NCI-H82 (cell line): ENCODE measurements around the gene TMX1.

Experiments used
- DNase-seq: peaks from one replicate; lab custom pipeline; 2025; lab: John Stamatoyannopoulos, UW

Gene TMX1

GRCh38 chr14:51242545-51243490 lies 2.8 kb downstream of the TMX1 start:
- peak; percentile 25 for DNase-seq

- DNase-seq, result no peak
Measured at GRCh38 chr14:51244591-51244990, 4.5 kb downstream of the TMX1 start.

- no peak for DNase-seq
Measured at GRCh38 chr14:51246032-51246431, 6.0 kb downstream of the TMX1 start.

- peak; percentile 37 for DNase-seq
Measured at GRCh38 chr14:51248016-51248987, 8.3 kb downstream of the TMX1 start.

- no peak for DNase-seq
Measured at GRCh38 chr14:51251486-51251885, 11.4 kb downstream of the TMX1 start.

- DNase-seq, result no peak
Measured at GRCh38 chr14:51253880-51254279, 13.8 kb downstream of the TMX1 start.

- no peak for DNase-seq
Measured at GRCh38 chr14:51258280-51258679, 18.2 kb downstream of the TMX1 start.

- DNase-seq, result no peak
Measured at GRCh38 chr14:51258788-51259187, 18.7 kb downstream of the TMX1 start.

GRCh38 chr14:51260225-51260624 lies 20.2 kb downstream of the TMX1 start:
- no peak for DNase-seq

- DNase-seq, result no peak
Measured at GRCh38 chr14:51261151-51261550, 21.1 kb downstream of the TMX1 start.

GRCh38 chr14:51262868-51263267 lies 22.8 kb downstream of the TMX1 start:
- no peak for DNase-seq

GRCh38 chr14:51269634-51270033 lies 29.6 kb downstream of the TMX1 start:
- no peak for DNase-seq

- no peak for DNase-seq
Measured at GRCh38 chr14:51276605-51277004, 36.6 kb downstream of the TMX1 start.

- no peak for DNase-seq
Measured at GRCh38 chr14:51277753-51278415, 37.8 kb downstream of the TMX1 start.

- no peak for DNase-seq
Measured at GRCh38 chr14:51282517-51282916, 42.5 kb downstream of the TMX1 start.

GRCh38 chr14:51283402-51284085 lies 43.5 kb downstream of the TMX1 start:
- peak; percentile 82 for DNase-seq

- no peak for DNase-seq
Measured at GRCh38 chr14:51284241-51284640, 44.2 kb downstream of the TMX1 start.

- DNase-seq, result peak; percentile 32
Measured at GRCh38 chr14:51285120-51285519, 45.1 kb downstream of the TMX1 start.

GRCh38 chr14:51289169-51289568 lies 49.1 kb downstream of the TMX1 start:
- no peak for DNase-seq

- no peak for DNase-seq
Measured at GRCh38 chr14:51290132-51290531, 50.1 kb downstream of the TMX1 start.

- no peak for DNase-seq
Measured at GRCh38 chr14:51291016-51291415, 51.0 kb downstream of the TMX1 start.
